HG02588 (cell line): ENCODE results near the gene TRAPPC2B.
A peak's percentile ranks its signal among the peaks of the same experiment; 100 is the strongest.
"Not testable (repeated sequence)": the region's sequence is repeated elsewhere in the genome, so short reads cannot be mapped to it uniquely, and the experiment has no call there.

Experiments used
- ATAC-seq: cut with Tn5 transposase; IDR thresholded peaks from one replicate; pipeline ENCODE4 v1.9.1; 2021; ENCODE audit warnings: mild to moderate bottlenecking, moderate library complexity; ENCODE audit not compliant: unreplicated experiment

TRAPPC2B gene

GRCh38 chr19:57374179-57374578 lies 10.8 kb downstream of the TRAPPC2B start:
- ATAC-seq = no peak

GRCh38 chr19:57374647-57375046 lies 11.3 kb downstream of the TRAPPC2B start:
- not testable (repeated sequence) for ATAC-seq

- ATAC-seq = no peak
Measured at GRCh38 chr19:57376151-57376550, 12.8 kb downstream of the TRAPPC2B start.

- no peak for ATAC-seq
Measured at GRCh38 chr19:57377498-57378146, 14.3 kb downstream of the TRAPPC2B start.

GRCh38 chr19:57380923-57381322 lies 17.6 kb downstream of the TRAPPC2B start:
- ATAC-seq = no peak

GRCh38 chr19:57382806-57383488 lies 19.6 kb downstream of the TRAPPC2B start:
- no peak for ATAC-seq

- ATAC-seq = no peak
Measured at GRCh38 chr19:57389194-57389729, 25.9 kb downstream of the TRAPPC2B start.

GRCh38 chr19:57389730-57390598 lies 26.6 kb downstream of the TRAPPC2B start, which contains the start of gene ZNF548:
Gene ZNF548, plus strand, starts transcription at chr19:57389854. Its CDS starts 246 bp downstream, at chr19:57390100.
- peak; percentile 98 for ATAC-seq

GRCh38 chr19:57395710-57396109 lies 32.4 kb downstream of the TRAPPC2B start:
- no peak for ATAC-seq

- no peak for ATAC-seq
Measured at GRCh38 chr19:57398868-57399267, 35.5 kb downstream of the TRAPPC2B start.

GRCh38 chr19:57403737-57404563 lies 40.6 kb downstream of the TRAPPC2B start:
- no peak for ATAC-seq

GRCh38 chr19:57406516-57407123 lies 43.3 kb downstream of the TRAPPC2B start:
- no peak for ATAC-seq

GRCh38 chr19:57410877-57411671 lies 47.7 kb downstream of the TRAPPC2B start, which contains the start of gene ZNF17:
Gene ZNF17, plus strand, starts transcription at chr19:57411161. Its CDS starts 2,455 bp downstream, at chr19:57413616.
- peak; percentile 98 for ATAC-seq
